ENCODE data around the gene TBL1XR1.
"Not testable (repeated sequence)": the region's sequence is repeated elsewhere in the genome, so short reads cannot be mapped to it uniquely, and the experiment has no call there.

Gene TBL1XR1

GRCh38 chr3:177209509-177209908 is 12.2 kb upstream of the TBL1XR1 start:
- DNase-seq (ENCODE audit: low read depth) = no peak
- no peak overlapping the region for H3K4me3 ChIP-seq (ENCODE audit: low read length)
- no peak for TF ChIP-seq CTCF (IDR thresholded peaks at IDR 0.05; ENCODE audit: insufficient read depth, low read depth, low read length, missing control alignments)

- DNase-seq (ENCODE audit: low read depth) = no peak
- no peak overlapping the region for H3K4me3 ChIP-seq (ENCODE audit: low read length)
- TF ChIP-seq CTCF (IDR thresholded peaks at IDR 0.05; ENCODE audit: insufficient read depth, low read depth, low read length, missing control alignments) = no peak
Measured at GRCh38 chr3:177208781-177209180, 11.5 kb upstream of the TBL1XR1 start.

GRCh38 chr3:177208223-177208622 is 10.9 kb upstream of the TBL1XR1 start:
- H3K4me3 ChIP-seq (ENCODE audit: low read length) = no peak overlapping the region
- TF ChIP-seq CTCF (IDR thresholded peaks at IDR 0.05; ENCODE audit: insufficient read depth, low read depth, low read length, missing control alignments) = no peak
- no peak for DNase-seq (ENCODE audit: low read depth)

GRCh38 chr3:177206936-177207335 is 9.7 kb upstream of the TBL1XR1 start:
- TF ChIP-seq CTCF (IDR thresholded peaks at IDR 0.05; ENCODE audit: insufficient read depth, low read depth, low read length, missing control alignments) = no peak
- H3K4me3 ChIP-seq (ENCODE audit: low read length) = no peak overlapping the region
- DNase-seq (ENCODE audit: low read depth) = no peak

- no peak for TF ChIP-seq CTCF (IDR thresholded peaks at IDR 0.05; ENCODE audit: insufficient read depth, low read depth, low read length, missing control alignments)
- DNase-seq (ENCODE audit: low read depth) = no peak
- no peak overlapping the region for H3K4me3 ChIP-seq (ENCODE audit: low read length)
Measured at GRCh38 chr3:177203689-177204395, 6.6 kb upstream of the TBL1XR1 start.

- not testable (repeated sequence) for H3K4me3 ChIP-seq (ENCODE audit: low read length); DNase-seq (ENCODE audit: low read depth)
Measured at GRCh38 chr3:177203016-177203415, 5.7 kb upstream of the TBL1XR1 start.

- peak; percentile 96 for DNase-seq (ENCODE audit: low read depth)
- no peak for TF ChIP-seq CTCF (IDR thresholded peaks at IDR 0.05; ENCODE audit: insufficient read depth, low read depth, low read length, missing control alignments)
- no peak overlapping the region for H3K4me3 ChIP-seq (ENCODE audit: low read length)
Measured at GRCh38 chr3:177201700-177202397, 4.6 kb upstream of the TBL1XR1 start.

All from epithelial cell of esophagus (primary cell).